Measurements from ENCODE around the gene ARHGEF4.

ARHGEF4 gene

GRCh38 chr2:131094463-131095281 lies 258.0 kb downstream of the ARHGEF4 start:
- no peak for DNase-seq

Data from CD4-positive, alpha-beta T cell treated with Interleukin-17A for 4 hours (primary cell).